Breast epithelium (tissue), 4 donors: Measurements from ENCODE around the gene CHN2. TPM values are rescaled to one million over a fixed set of nuclear protein-coding genes. Genes with fewer than 3 reads are reported as not detected.

Source experiments
- DNase-seq, 2 donors: peaks; one replicate each; pipeline ENCODE4 v3.0.0-alpha.2; 2019; ENCODE audit warnings: low spot score in 2 of 2
- H3K27ac ChIP-seq, 2 donors: fragments of 200-600 bp; sonication (generic) in 1 of 2; one replicate each; pipeline ENCODE4 v1.5.1; 2016 to 2019; ENCODE audit warnings: mild to moderate bottlenecking in 1 of 2
- H3K27me3 ChIP-seq, 2 donors: fragments of 200-600 bp; sonication (generic) in 1 of 2; one replicate each; pipeline versions ENCODE4 v1.5.1 to v1.6.0; 2017 to 2019; ENCODE audit warnings: control low read depth in 1 of 2, mild to moderate bottlenecking in 1 of 2
- H3K36me3 ChIP-seq: fragments of 200-600 bp; one replicate; pipeline ENCODE4 v1.5.1; 2019
- H3K4me1 ChIP-seq, 2 donors: fragments of 200-600 bp; sonication (generic); one replicate each; pipeline ENCODE4 v1.5.1; 2016 to 2019; ENCODE audit warnings: control low read depth in 1 of 2
- H3K4me3 ChIP-seq, 3 donors: fragments of 200-600 bp; sonication (generic); 1 replicate in 2 of 3; 2 replicates in 1 of 3; pipeline ENCODE4 v1.5.1; 2016 to 2019; ENCODE audit warnings: mild to moderate bottlenecking in 3 of 3, moderate library complexity in 2 of 3
- H3K9me3 ChIP-seq, 2 donors: fragments of 200-600 bp; sonication (generic) in 1 of 2; one replicate each; pipeline ENCODE4 v1.5.1; 2016 to 2019; ENCODE audit warnings: control low read depth in 1 of 2
- POLR2A ChIP-seq: fragments of 450-650 bp; IDR thresholded peaks from one replicate; pipeline ENCODE4 v1.6.1; 2016; ENCODE audit warnings: antibody characterized with exemption, mild to moderate bottlenecking, moderate library complexity
- POLR2AphosphoS5 ChIP-seq, 3 donors: sonication (generic); formaldehyde crosslinking; IDR thresholded peaks; one replicate each; pipeline ENCODE4 v1.6.1; 2017; ENCODE audit warnings: antibody characterized with exemption in 3 of 3
- intact Hi-C: fragments of 100-400 bp; cut with DNase I; formaldehyde crosslinking; loops from one replicate; pipeline ENCODE4 v1.15.1; 2023; ENCODE audit warnings: low total_unique reads
- total RNA-seq, 3 donors: library from RNA; depleted of rRNA; stranded (reverse); fragments of >200 nt; gene quantifications; one replicate each; pipeline ENCODE4 v1.1.0, GENCODE V29; 2016
- TF ChIP-seq, protein P1 (sequence below), 3 donors: fragments of 450-650 bp; IDR thresholded peaks; one replicate each; pipeline ENCODE4 v1.5.1; 2016 to 2017; ENCODE audit warnings: antibody characterized with exemption in 3 of 3, mild to moderate bottlenecking in 3 of 3, moderate library complexity in 3 of 3

Gene CHN2
- total RNA-seq, 3 donors from 2014 or later: 6.3 to 17.1 (median 7.9) TPM

DNA sequence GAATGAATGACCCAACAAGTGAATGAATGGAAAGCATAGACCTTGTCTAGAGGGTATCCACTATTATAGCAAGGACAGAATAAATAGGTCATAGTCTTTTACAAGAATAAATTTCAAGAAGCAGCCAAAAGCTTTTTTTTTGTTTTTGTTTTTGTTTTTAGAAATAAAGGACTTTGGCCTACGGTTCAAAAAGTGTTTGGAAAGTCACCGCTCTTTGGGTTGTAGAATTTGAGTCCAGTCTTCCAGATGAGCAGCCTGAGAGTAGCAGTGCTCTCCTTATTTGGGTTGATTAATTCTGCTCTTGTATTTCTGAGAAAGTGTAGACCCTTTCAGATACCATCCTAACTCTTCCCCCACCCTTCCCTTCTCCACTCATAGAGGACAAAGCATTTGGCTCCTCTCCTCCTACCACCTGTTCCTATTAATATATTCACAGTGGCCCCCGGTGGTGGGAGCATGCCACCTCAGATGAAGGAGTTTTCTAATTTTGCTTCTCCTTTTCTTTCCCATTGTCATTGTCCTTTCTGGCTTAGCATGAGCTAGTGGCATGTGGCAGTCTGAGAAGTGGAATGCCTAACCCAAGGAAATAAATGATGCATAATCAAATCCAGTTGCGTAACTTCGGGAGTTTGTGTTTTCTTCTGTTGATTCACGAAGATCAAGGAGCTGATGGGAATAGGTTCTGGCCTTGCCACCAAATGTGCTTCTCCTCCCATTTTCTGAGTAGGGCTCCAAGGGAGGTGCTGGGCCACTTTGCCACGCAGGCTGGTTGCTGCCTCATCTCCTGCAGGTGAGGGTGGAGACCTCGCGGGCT is 114.7 kb downstream of the CHN2 start:
- DNase-seq: no peak
- Histone ChIP-seq H3K4me3 (no peak overlapping the region), H3K9me3 (peaks cover 0 to 6% of the 10 kb centered on the region in 2 donors), H3K4me1 (no peaks in the 10 kb centered on the region), H3K36me3 (no peaks in the 10 kb centered on the region), H3K27ac (no peak overlapping the region), H3K27me3 (no peaks in the 10 kb centered on the region)
- intact Hi-C loops: no loop called here
- TF ChIP-seq POLR2A: no peak

DNA sequence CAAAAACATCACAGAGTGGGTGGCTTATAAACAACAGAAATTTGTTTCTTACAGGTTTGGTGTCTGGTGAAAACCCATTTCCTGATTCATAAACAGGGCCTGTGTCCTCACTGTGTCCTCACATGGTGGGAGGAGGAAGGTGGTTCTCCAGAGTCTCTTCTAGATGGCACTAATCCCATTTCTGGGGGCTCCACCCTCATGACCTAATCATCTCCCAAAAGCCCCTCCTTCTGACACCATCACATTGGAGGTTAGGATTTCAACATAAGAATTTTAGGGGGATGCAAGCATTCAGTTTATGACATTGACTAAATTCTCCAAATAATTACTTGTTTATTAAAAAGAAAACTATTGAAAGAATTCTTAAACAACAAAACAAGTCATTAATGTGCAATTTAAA is 116.0 kb downstream of the CHN2 start:
- Histone ChIP-seq H3K9me3 (peaks cover 0 to 6% of the 10 kb centered on the region in 2 donors), H3K27me3 (peaks cover 0 to 3% of the 10 kb centered on the region in 2 donors), H3K4me3 (no peak overlapping the region), H3K4me1 (no peaks in the 10 kb centered on the region), H3K27ac (no peak overlapping the region), H3K36me3 (no peaks in the 10 kb centered on the region)
- intact Hi-C loops: no loop called here
- no peak for DNase-seq
- TF ChIP-seq POLR2AphosphoS5 (IDR thresholded peaks at IDR 0.05): no peak

DNA sequence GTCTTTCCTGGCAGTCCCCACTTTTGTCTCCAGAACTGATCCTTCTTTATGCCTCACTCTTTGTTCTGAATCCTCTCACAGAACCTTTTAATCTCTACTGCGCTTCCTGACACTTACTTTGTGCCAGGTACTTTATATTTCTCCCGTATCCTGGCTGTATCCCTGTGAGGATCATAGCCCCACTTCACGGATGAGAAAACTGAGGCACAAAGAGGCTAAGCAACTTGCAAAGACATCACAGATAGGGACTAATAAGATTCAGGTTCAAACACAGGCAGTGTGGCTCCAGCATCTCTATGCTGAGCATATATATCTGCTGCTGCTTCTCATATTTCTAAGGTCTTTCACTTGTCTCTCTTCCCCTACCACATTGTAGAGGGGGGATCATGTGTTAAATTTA is 116.7 kb downstream of the CHN2 start:
- peaks cover 0 to 6% of the 10 kb centered on the region in 2 donors for H3K9me3 ChIP-seq
- DNase-seq: no peak
- intact Hi-C loops: no loop called here
- H3K4me3 ChIP-seq: no peak overlapping the region
- TF ChIP-seq, protein P1, sequence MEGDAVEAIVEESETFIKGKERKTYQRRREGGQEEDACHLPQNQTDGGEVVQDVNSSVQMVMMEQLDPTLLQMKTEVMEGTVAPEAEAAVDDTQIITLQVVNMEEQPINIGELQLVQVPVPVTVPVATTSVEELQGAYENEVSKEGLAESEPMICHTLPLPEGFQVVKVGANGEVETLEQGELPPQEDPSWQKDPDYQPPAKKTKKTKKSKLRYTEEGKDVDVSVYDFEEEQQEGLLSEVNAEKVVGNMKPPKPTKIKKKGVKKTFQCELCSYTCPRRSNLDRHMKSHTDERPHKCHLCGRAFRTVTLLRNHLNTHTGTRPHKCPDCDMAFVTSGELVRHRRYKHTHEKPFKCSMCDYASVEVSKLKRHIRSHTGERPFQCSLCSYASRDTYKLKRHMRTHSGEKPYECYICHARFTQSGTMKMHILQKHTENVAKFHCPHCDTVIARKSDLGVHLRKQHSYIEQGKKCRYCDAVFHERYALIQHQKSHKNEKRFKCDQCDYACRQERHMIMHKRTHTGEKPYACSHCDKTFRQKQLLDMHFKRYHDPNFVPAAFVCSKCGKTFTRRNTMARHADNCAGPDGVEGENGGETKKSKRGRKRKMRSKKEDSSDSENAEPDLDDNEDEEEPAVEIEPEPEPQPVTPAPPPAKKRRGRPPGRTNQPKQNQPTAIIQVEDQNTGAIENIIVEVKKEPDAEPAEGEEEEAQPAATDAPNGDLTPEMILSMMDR (IDR thresholded peaks at IDR 0.05): no peak
- TF ChIP-seq POLR2AphosphoS5 (IDR thresholded peaks at IDR 0.05) (no peak), POLR2A (no peak)
- H3K36me3 ChIP-seq: no peaks in the 10 kb centered on the region
- H3K27me3 ChIP-seq: peaks cover 0 to 3% of the 10 kb centered on the region in 2 donors
- H3K27ac ChIP-seq: no peak overlapping the region
- no peaks in the 10 kb centered on the region for H3K4me1 ChIP-seq

DNA sequence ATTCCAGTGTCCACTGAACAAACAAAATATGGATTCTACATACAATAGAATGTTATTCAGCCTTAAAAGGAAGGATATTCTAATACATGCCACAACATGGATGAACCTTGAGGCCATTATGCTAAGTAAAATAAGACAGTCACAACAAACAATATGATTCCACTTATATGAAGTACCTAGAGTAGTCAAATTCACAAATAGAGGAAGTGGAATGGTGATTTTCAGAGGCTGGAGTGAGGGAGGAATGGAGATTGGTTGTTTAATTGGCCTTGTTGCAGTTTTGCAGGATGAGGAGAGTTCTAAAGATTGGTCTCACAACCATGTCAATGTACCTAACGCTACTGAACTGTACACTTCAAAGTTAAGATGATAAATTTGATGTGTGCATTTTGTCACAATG is 119.6 kb downstream of the CHN2 start:
- DNase-seq: no peak
- Histone ChIP-seq H3K36me3 (no peaks in the 10 kb centered on the region), H3K27me3 (peaks cover 0 to 3% of the 10 kb centered on the region in 2 donors), H3K4me1 (no peaks in the 10 kb centered on the region), H3K27ac (no peak overlapping the region), H3K9me3 (no peaks in the 10 kb centered on the region), H3K4me3 (no peak overlapping the region)
- no peak for TF ChIP-seq POLR2A
- TF ChIP-seq POLR2AphosphoS5 (IDR thresholded peaks at IDR 0.05): no peak
- TF ChIP-seq, protein P1 (IDR thresholded peaks at IDR 0.05): no peak
- intact Hi-C loops: no loop called here

DNA sequence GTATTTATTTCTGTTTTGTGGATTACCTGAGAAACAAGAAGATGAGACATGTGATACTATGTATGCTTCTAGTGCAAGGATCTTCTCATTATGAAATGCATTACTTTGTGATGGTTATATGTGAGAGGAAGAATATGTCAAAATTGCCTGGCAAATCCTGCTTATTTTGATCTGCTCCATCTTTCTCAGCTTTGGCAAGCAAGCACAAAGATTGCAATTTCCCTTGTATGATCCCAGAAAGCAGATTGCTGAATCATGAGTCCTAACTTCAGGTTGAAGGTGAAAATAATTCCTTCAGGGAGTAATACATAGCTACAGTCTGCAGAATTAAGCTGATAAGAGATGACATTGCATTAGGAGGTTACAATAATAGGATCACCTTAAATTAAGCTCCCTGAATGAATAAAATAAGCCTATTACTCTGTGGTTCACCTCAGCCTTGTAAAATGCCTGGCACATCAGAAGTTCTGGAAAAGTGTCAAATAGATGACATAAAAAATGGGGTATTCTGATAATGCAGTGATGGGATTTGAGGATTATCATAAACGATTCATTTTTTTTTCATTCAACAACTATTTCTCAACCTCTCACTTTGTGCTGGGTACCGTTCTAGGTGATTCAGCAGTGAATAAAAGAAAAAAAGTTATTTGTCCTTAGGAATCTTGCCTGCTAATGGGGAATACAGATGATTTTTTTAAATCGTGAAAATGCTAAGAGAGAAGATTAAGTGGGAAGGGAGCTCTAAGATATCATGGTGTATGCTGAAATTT is 120.7 kb downstream of the CHN2 start:
- Histone ChIP-seq H3K4me3 (no peak overlapping the region), H3K27ac (no peak overlapping the region), H3K27me3 (peaks cover 0 to 3% of the 10 kb centered on the region in 2 donors), H3K36me3 (no peaks in the 10 kb centered on the region), H3K4me1 (no peaks in the 10 kb centered on the region), H3K9me3 (no peaks in the 10 kb centered on the region)
- no peak for DNase-seq
- TF ChIP-seq POLR2AphosphoS5 (IDR thresholded peaks at IDR 0.05): no peak
- no peak for TF ChIP-seq POLR2A
- TF ChIP-seq, protein P1 (IDR thresholded peaks at IDR 0.05): no peak
- intact Hi-C loops: no loop called here

DNA sequence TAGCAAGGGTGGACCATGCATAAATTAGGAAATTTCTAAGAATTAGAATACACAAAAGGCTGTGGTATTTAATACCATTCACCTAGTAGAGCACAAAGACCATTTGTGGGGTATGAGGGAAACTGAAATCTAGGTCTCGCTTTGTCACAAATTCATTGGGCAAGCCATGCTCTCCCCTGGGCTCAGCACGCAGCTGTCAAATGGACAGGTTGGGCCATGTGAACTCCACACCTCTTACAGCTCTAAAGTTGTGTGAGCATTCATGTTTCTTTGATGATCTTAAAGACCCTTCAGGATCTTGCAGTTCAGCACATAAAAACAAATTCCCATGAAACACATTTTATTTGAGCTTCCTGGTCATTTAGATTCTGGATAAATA is 121.3 kb downstream of the CHN2 start:
- Histone ChIP-seq H3K36me3 (no peaks in the 10 kb centered on the region), H3K4me1 (no peaks in the 10 kb centered on the region), H3K9me3 (no peaks in the 10 kb centered on the region), H3K27ac (no peak overlapping the region), H3K4me3 (no peak overlapping the region), H3K27me3 (peaks cover 0 to 3% of the 10 kb centered on the region in 2 donors)
- intact Hi-C loops: no loop called here
- TF ChIP-seq, protein P1 (IDR thresholded peaks at IDR 0.05): no peak
- TF ChIP-seq POLR2A (no peak), POLR2AphosphoS5 (IDR thresholded peaks at IDR 0.05) (no peak)
- no peak for DNase-seq
